A549 (cell line): ENCODE results near the gene DAGLA. TPM values are rescaled to one million over a fixed set of nuclear protein-coding genes. Genes with fewer than 3 reads are reported as not detected.

ENCODE experiments used
- ATAC-seq, 2 experiments: fragments of 200-7000 bp in 1 of 2; fragments of >200 bp in 1 of 2; cut with Nextera tagmentation in 1 of 2; cut with Tn5 transposase in 1 of 2; 3 replicates each; pipeline versions ENCODE4 v1.8.0 to v1.9.1; 2018 to 2020; ENCODE audit warnings: mild to moderate bottlenecking in 1 of 2, moderate library complexity in 1 of 2
- CTCF ChIA-PET: fragments of 300-600 bp; sonication (Branson Sonifier 250); formaldehyde crosslinking; extraction: SDS; loops from one replicate; lab custom pipeline; 2021; ENCODE audit warnings: antibody characterized with exemption, inconsistent platforms; lab: Yijun Ruan, JAX
- POLR2A ChIA-PET: fragments of 350-600 bp; formaldehyde crosslinking; extraction: SDS; loops from one replicate; lab custom pipeline; 2021; ENCODE audit warnings: antibody characterized with exemption, inconsistent platforms; lab: Yijun Ruan, JAX
- DNase-seq, 2 experiments: peaks; one replicate each; pipeline versions ENCODE4 v3.0.0 to v3.0.0-alpha.2; 2011 to 2016; ENCODE audit warnings: low read depth in 1 of 2, low spot score in 1 of 2
- FAIRE-seq: peaks from 2 replicates; lab custom pipeline; 2011; peaks lifted over from hg19 to GRCh38; lab: Jason Lieb, UNC
- H3K27ac ChIP-seq, 2 experiments: fragments of >200 bp; sonication (Bioruptor Twin); formaldehyde crosslinking; 3 replicates each; pipeline ENCODE4 v1.5.1; 2016 to 2017
- H3K4me1 ChIP-seq: fragments of >200 bp; sonication (Bioruptor Twin); formaldehyde crosslinking; 3 replicates; pipeline ENCODE4 v1.6.1; 2016
- H3K4me2 ChIP-seq: fragments of >200 bp; sonication (Bioruptor Twin); formaldehyde crosslinking; 3 replicates; pipeline ENCODE4 v1.6.1; 2016
- H3K4me3 ChIP-seq: fragments of >200 bp; sonication (Bioruptor Twin); formaldehyde crosslinking; 3 replicates; pipeline ENCODE4 v1.5.1; 2016
- H3K9me3 ChIP-seq: fragments of >200 bp; sonication (Bioruptor Twin); formaldehyde crosslinking; 3 replicates; pipeline ENCODE4 v1.6.1; 2016
- ATOH8 ChIP-seq: fragments of 250-450 bp; sonication (Bioruptor Pico); IDR thresholded peaks from 2 replicates; pipeline ENCODE4 v1.5.0; 2020; ENCODE audit warnings: low read depth, mild to moderate bottlenecking, moderate library complexity
- CBX2 ChIP-seq: fragments of 200-600 bp; sonication (generic); IDR thresholded peaks from 2 replicates; pipeline ENCODE4 v1.6.1; 2016; ENCODE audit warnings: low read depth, mild to moderate bottlenecking, borderline replicate concordance
- CBX8 ChIP-seq: fragments of 200-600 bp; sonication (generic); IDR thresholded peaks from 2 replicates; pipeline ENCODE4 v1.6.1; 2016
- CEBPB ChIP-seq, 2 experiments: fragments of >200 bp in 1 of 2; sonication (Bioruptor Twin) in 1 of 2; formaldehyde crosslinking in 1 of 2; IDR thresholded peaks; 2 replicates each; pipeline ENCODE4 v1.6.1; 2012 to 2016
- ESRRA ChIP-seq: fragments of 150-350 bp; IDR thresholded peaks from 2 replicates; pipeline ENCODE4 v1.6.1; 2014; ENCODE audit warnings: mild to moderate bottlenecking, low read length, borderline replicate concordance
- HES2 ChIP-seq: fragments of >200 bp; sonication (Bioruptor Twin); formaldehyde crosslinking; IDR thresholded peaks from 2 replicates; pipeline ENCODE4 v1.6.1; 2016
- HEYL ChIP-seq: fragments of 250-450 bp; sonication (Bioruptor Pico); IDR thresholded peaks from 2 replicates; pipeline ENCODE4 v1.8.0; 2021; ENCODE audit warnings: mild to moderate bottlenecking, moderate library complexity
- HMGXB4 ChIP-seq: fragments of 250-450 bp; sonication (Bioruptor Pico); IDR thresholded peaks from 2 replicates; pipeline ENCODE4 v1.5.0; 2021; ENCODE audit warnings: mild to moderate bottlenecking, moderate library complexity, borderline replicate concordance
- HOXA7 ChIP-seq: fragments of 250-450 bp; sonication (Bioruptor Pico); IDR thresholded peaks from 2 replicates; pipeline ENCODE4 v1.5.0; 2020; ENCODE audit warnings: mild to moderate bottlenecking, moderate library complexity
- HOXB13 ChIP-seq: fragments of 250-450 bp; sonication (Bioruptor Pico); IDR thresholded peaks from 2 replicates; pipeline ENCODE4 v1.5.0; 2020; ENCODE audit warnings: low read depth, mild to moderate bottlenecking, moderate library complexity
- JUNB ChIP-seq: fragments of >200 bp; sonication (Bioruptor Twin); formaldehyde crosslinking; IDR thresholded peaks from 2 replicates; pipeline ENCODE4 v1.6.1; 2016
- KDM5A ChIP-seq: fragments of 200-600 bp; sonication (generic); IDR thresholded peaks from 2 replicates; pipeline ENCODE4 v1.6.1; 2016; ENCODE audit warnings: antibody characterized with exemption, mild to moderate bottlenecking
- MAX ChIP-seq: IDR thresholded peaks from 2 replicates; pipeline ENCODE4 v1.6.1; 2012
- MYC ChIP-seq: IDR thresholded peaks from 2 replicates; pipeline ENCODE4 v1.6.1; 2012; ENCODE audit warnings: mild to moderate bottlenecking, inconsistent platforms, low read length, improper control_type of control experiment, borderline replicate concordance
- PBX3 ChIP-seq: IDR thresholded peaks from 2 replicates; pipeline ENCODE4 v1.6.1; 2012
- POLR2A ChIP-seq: IDR thresholded peaks from 2 replicates; pipeline ENCODE4 v1.6.1; 2012; ENCODE audit warnings: mild to moderate bottlenecking, low read length
- POLR2AphosphoS2 ChIP-seq: conservative IDR thresholded peaks from 2 replicates; pipeline ENCODE4 v1.6.1; 2012; ENCODE audit warnings: low read length, improper control_type of control experiment, inconsistent platforms
- RAD21 ChIP-seq, 2 experiments: fragments of >200 bp in 1 of 2; sonication (Bioruptor Twin) in 1 of 2; formaldehyde crosslinking in 1 of 2; IDR thresholded peaks in 1 of 2; conservative IDR thresholded peaks in 1 of 2; 2 replicates in 1 of 2; 3 replicates in 1 of 2; pipeline ENCODE4 v1.6.1; 2012 to 2018; ENCODE audit warnings: inconsistent platforms in 1 of 2
- RARB ChIP-seq: fragments of 250-450 bp; sonication (Bioruptor Pico); IDR thresholded peaks from 2 replicates; pipeline ENCODE4 v1.8.0; 2021; ENCODE audit warnings: mild to moderate bottlenecking, moderate library complexity
- RCOR1 ChIP-seq: fragments of 150-350 bp; IDR thresholded peaks from 2 replicates; pipeline ENCODE4 v1.6.1; 2014; ENCODE audit warnings: antibody characterized with exemption, low read length, low read depth
- RNF2 ChIP-seq: fragments of 200-600 bp; sonication (generic); IDR thresholded peaks from 2 replicates; pipeline ENCODE4 v1.6.1; 2016; ENCODE audit warnings: low read depth, mild to moderate bottlenecking, antibody characterized with exemption, moderate library complexity, borderline replicate concordance
- ZNF302 ChIP-seq: fragments of 250-450 bp; sonication (Bioruptor Pico); IDR thresholded peaks from 2 replicates; pipeline ENCODE4 v1.9.0; 2021; ENCODE audit warnings: inconsistent platforms, mild to moderate bottlenecking, moderate library complexity
- ZSCAN20 ChIP-seq: fragments of 250-450 bp; sonication (Bioruptor Pico); IDR thresholded peaks from 2 replicates; pipeline ENCODE4 v1.8.0; 2022; ENCODE audit warnings: mild to moderate bottlenecking, moderate library complexity
- WGBS: methylation state at CpG from one replicate; pipeline ENCODE4 v1.1.6; 2017; ENCODE audit errors: missing lambda C conversion rate; 5-methylcytosine and 5-hydroxymethylcytosine counted together
- polyA plus RNA-seq, 4 experiments: library from polyadenylated mRNA; depleted of rRNA in 3 of 4; stranded (reverse); fragments of >200 nt; fragmentation: RNase III in 1 of 4; extraction: RNeasy Plus Mini Kit Qiagen cat#74134 plus additional on column Dnase treatment in 1 of 4; gene quantifications; 2 replicates in 3 of 4; 3 replicates in 1 of 4; pipeline ENCODE4 v1.2.3, GENCODE V29; 2011 to 2017

DAGLA gene
- polyA plus RNA-seq, 2 of the 4 experiments (the other 2 are of a cell fraction): 0.93 to 2.5 TPM

- no peak for TF ChIP-seq MYC
- TF ChIP-seq HMGXB4 (CRISPR knock-in tag): no peak
- peak; percentile 54 for TF ChIP-seq JUNB
- no peak for TF ChIP-seq RNF2
- TF ChIP-seq RARB (CRISPR knock-in tag): no peak
These were observed 76.4 kb downstream of the DAGLA start (continued) for GRCh38 chr11:61756452-61757212.

GRCh38 chr11:61757213-61757862, 77.1 kb downstream of the DAGLA start:
- Histone ChIP-seq H3K4me2 (peak overlapping the region; percentile 100), H3K27ac (peak overlapping the region; percentile 95 to 99), H3K4me3 (peak overlapping the region; percentile 23), H3K4me1 (peaks cover 83% of the 10 kb centered on the region), H3K9me3 (no peaks in the 10 kb centered on the region)
- ChIA-PET CTCF (interaction anchor here (0.6 to 5.6 kb wide), 9 partner anchors 9 to 350 kb away, joined by 3 to 61 read pairs (median 10); no protein-coding TSS in a partner anchor), POLR2A (no interaction called here)
- ATAC-seq: no peak
- FAIRE-seq: no peak
- TF ChIP-seq POLR2AphosphoS2 (no peak), POLR2A (0 out of 2 replicates have a peak, but pooled peaks have one; percentile 14), MAX (no peak)
- WGBS: 70% methylated on average over 10 of the region's 15 CpGs
- DNase-seq: no peak

- FAIRE-seq: no peak
- H3K4me2 ChIP-seq: no peak overlapping the region
- H3K9me3 ChIP-seq: no peaks in the 10 kb centered on the region
- no peak for ATAC-seq
- H3K27ac ChIP-seq: peak overlapping the region in 1 of 2 experiments; percentile 26; a peak in 1 of 6 replicates
- TF ChIP-seq ZNF302 (CRISPR knock-in tag) (no peak), MYC (no peak), KDM5A (no peak), MAX (no peak), CBX2 (no peak)
- WGBS: 82% methylated on average over 3 of the region's 13 CpGs
- no peak overlapping the region for H3K4me3 ChIP-seq
- peaks cover 75% of the 10 kb centered on the region for H3K4me1 ChIP-seq
- ChIA-PET POLR2A (no interaction called here), CTCF (interaction anchor here (1.0 to 1.2 kb wide), 2 partner anchors 14 to 25 kb away, joined by 3 to 8 read pairs; no protein-coding TSS in a partner anchor)
- no peak for DNase-seq
These were observed 80.8 kb downstream of the DAGLA start for GRCh38 chr11:61760946-61761345.

- Histone ChIP-seq H3K4me1 (peaks cover 75% of the 10 kb centered on the region), H3K4me3 (no peak overlapping the region), H3K4me2 (no peak overlapping the region), H3K9me3 (no peaks in the 10 kb centered on the region), H3K27ac (peak overlapping the region in 1 of 2 experiments; percentile 56; a peak in 4 of 6 replicates)
- FAIRE-seq: no peak
- no peak for DNase-seq
- ATAC-seq: no peak
- 74% methylated on average over 11 of the region's 11 CpGs for WGBS
- ChIA-PET POLR2A (no interaction called here), CTCF (interaction anchor here (1.0 to 1.2 kb wide), 3 partner anchors 14 to 26 kb away, joined by 3 to 8 read pairs (median 3); no protein-coding TSS in a partner anchor)
- TF ChIP-seq CBX8: no peak
- no peak for TF ChIP-seq ATOH8
- no peak for TF ChIP-seq RARB (CRISPR knock-in tag)
- TF ChIP-seq POLR2A: no peak
- TF ChIP-seq ZSCAN20: no peak
- TF ChIP-seq HOXB13 (CRISPR knock-in tag): no peak
- no peak for TF ChIP-seq ESRRA
- no peak for TF ChIP-seq HES2
- TF ChIP-seq HEYL (CRISPR knock-in tag): no peak
- no peak for TF ChIP-seq RCOR1
- TF ChIP-seq RNF2: no peak
- TF ChIP-seq HOXA7 (CRISPR knock-in tag): no peak
- no peak for TF ChIP-seq CEBPB (IDR thresholded peaks at IDR 0.05)
- no peak for TF ChIP-seq RAD21 (conservative IDR thresholded peaks at IDR 0.05 in 1 of 2, IDR thresholded peaks at IDR 0.05 in 1 of 2)
- no peak for TF ChIP-seq ZNF302 (CRISPR knock-in tag)
- TF ChIP-seq PBX3: no peak
These were observed 81.4 kb downstream of the DAGLA start for GRCh38 chr11:61761440-61762222.
